GM10266 (cell line): ENCODE data around the gene ACTL6B.
A peak's percentile ranks its signal among the peaks of the same experiment; 100 is the strongest.

Source experiments
- DNase-seq: peaks from one replicate; pipeline ENCODE4 v3.0.0; 2012; ENCODE audit errors: extremely low spot score
- CTCF ChIP-seq: IDR thresholded peaks from 2 replicates; pipeline ENCODE4 v1.5.1; 2012; ENCODE audit warnings: mild to moderate bottlenecking, low read depth; ENCODE audit not compliant: control insufficient read depth, insufficient read depth; ENCODE audit errors: missing control alignments

ACTL6B gene

GRCh38 chr7:100686822-100687211, 30.6 kb upstream of the ACTL6B start:
- no peak for TF ChIP-seq CTCF
- no peak for DNase-seq

- TF ChIP-seq CTCF, result no peak
- DNase-seq, result no peak
Observed at GRCh38 chr7:100686201-100686821, 30.1 kb upstream of the ACTL6B start.

- DNase-seq, result no peak
- no peak for TF ChIP-seq CTCF
Observed at GRCh38 chr7:100685631-100686145, 29.4 kb upstream of the ACTL6B start.

GRCh38 chr7:100685049-100685605, 28.9 kb upstream of the ACTL6B start:
- no peak for TF ChIP-seq CTCF
- peak; percentile 27 for DNase-seq

- DNase-seq, result peak; percentile 19
- TF ChIP-seq CTCF, result no peak
Observed at GRCh38 chr7:100684534-100685042, 28.3 kb upstream of the ACTL6B start.

GRCh38 chr7:100683659-100684533, 27.6 kb upstream of the ACTL6B start:
- no peak for TF ChIP-seq CTCF

More at GRCh38 chr7:100683659-100684533, 27.6 kb upstream of the ACTL6B start:
- peak; percentile 28 for DNase-seq
